Lung (tissue), 12 donors: ENCODE data around the gene FGD5. TPM values are rescaled to one million over a fixed set of nuclear protein-coding genes. Genes with fewer than 3 reads are reported as not detected.

Source experiments
- ATAC-seq: fragments of 200-7000 bp; cut with Tn5 transposase; one replicate; pipeline ENCODE4 v1.9.1; 2020; ENCODE audit warnings: moderate number of reproducible peaks; ENCODE audit not compliant: insufficient read depth, low FRiP score
- DNase-seq, 3 donors: peaks; one replicate each; pipeline ENCODE4 v3.0.0-alpha.2; 2013 to 2017
- H3K27ac ChIP-seq, 2 donors: one replicate each; pipeline ENCODE4 v1.5.1; 2013; ENCODE audit warnings: mild to moderate bottlenecking in 2 of 2, moderate library complexity in 2 of 2, control low read depth in 1 of 2, inconsistent platforms in 1 of 2, low read depth in 1 of 2, low read length in 1 of 2
- H3K27me3 ChIP-seq, 3 donors: one replicate each; pipeline ENCODE4 v1.5.1; 2013; ENCODE audit warnings: low read length in 2 of 3; ENCODE audit not compliant: control insufficient read depth in 3 of 3, insufficient read depth in 3 of 3
- H3K36me3 ChIP-seq, 4 donors: one replicate each; pipeline ENCODE4 v1.5.1; 2013; ENCODE audit warnings: low read length in 4 of 4, mild to moderate bottlenecking in 1 of 4, moderate library complexity in 1 of 4; ENCODE audit not compliant: control insufficient read depth in 4 of 4, insufficient read depth in 4 of 4
- H3K4me1 ChIP-seq, 5 donors: one replicate each; pipeline ENCODE4 v1.5.1; 2013; ENCODE audit warnings: low read length in 5 of 5, mild to moderate bottlenecking in 2 of 5, moderate library complexity in 1 of 5; ENCODE audit not compliant: control insufficient read depth in 5 of 5, insufficient read depth in 5 of 5
- H3K4me3 ChIP-seq: one replicate; pipeline ENCODE4 v1.5.1; 2013; ENCODE audit warnings: mild to moderate bottlenecking, control low read depth, moderate library complexity
- H3K9ac ChIP-seq, 2 donors: one replicate each; pipeline ENCODE4 v1.5.1; 2013; ENCODE audit warnings: low read length in 2 of 2, control low read depth in 1 of 2; ENCODE audit not compliant: insufficient read depth in 1 of 2
- H3K9me3 ChIP-seq, 4 donors: one replicate each; pipeline ENCODE4 v1.5.1; 2013; ENCODE audit warnings: low read length in 3 of 4, mild to moderate bottlenecking in 1 of 4, moderate library complexity in 1 of 4; ENCODE audit not compliant: control insufficient read depth in 4 of 4, insufficient read depth in 3 of 4
- CTCF ChIP-seq: IDR thresholded peaks from 2 replicates; pipeline ENCODE4 v1.5.1; 2012; ENCODE audit warnings: mild to moderate bottlenecking; ENCODE audit errors: control extremely low read depth, extremely low read depth
- WGBS, 2 donors: extraction: QIAGEN DNeasy Blood & Tissue Kit; methylation state at CpG; one replicate each; pipeline ENCODE4 v1.1.7; 2013; 5-methylcytosine and 5-hydroxymethylcytosine counted together
- polyA plus RNA-seq, 2 donors: library from polyadenylated mRNA; stranded (reverse); fragments of 200-250 nt; gene quantifications; one replicate each; pipeline ENCODE4 v1.2.1, GENCODE V29; 2013
- total RNA-seq, 2 donors: library from RNA; depleted of rRNA in 1 of 2; stranded (reverse); fragments of >200 nt in 1 of 2; gene quantifications; one replicate each; pipeline ENCODE4 v1.2.1, GENCODE V29; 2014 to 2021
- donor health status: control.
- donor health status: control.
- donor health status: Bipolar disorder and iron deficiency.
- donor health status: healthy.
- donor health status: DM: yes; HTN: yes; CAD: no.

FGD5 gene
- total and polyA plus RNA-seq, 4 donors, result 14.6 to 58.5 (median 32.2) TPM

GRCh38 chr3:14876921-14877333, 58.2 kb downstream of the FGD5 start:
- no peak overlapping the region for H3K4me3 ChIP-seq
- ATAC-seq (peak; percentile 61), DNase-seq (peak; percentile 39 to 62 (median 45))
- H3K9me3 ChIP-seq, result no peaks in the 10 kb centered on the region
- no peak for TF ChIP-seq CTCF
- 31 to 74% methylated on average over 12 of the region's 12 CpGs for WGBS, 2 donors
- no peak overlapping the region for H3K9ac ChIP-seq
- H3K27me3 ChIP-seq, result no peaks in the 10 kb centered on the region
- H3K27ac ChIP-seq, result peak overlapping the region; percentile 53 to 86
- H3K4me1 ChIP-seq, result peaks cover 0 to 22% (median 10%) of the 10 kb centered on the region in 5 donors
- H3K36me3 ChIP-seq, result peaks cover 0 to 2% (median 0%) of the 10 kb centered on the region in 4 donors

GRCh38 chr3:14877469-14877868, 58.7 kb downstream of the FGD5 start:
- H3K36me3 ChIP-seq, result peaks cover 0 to 2% (median 0%) of the 10 kb centered on the region in 4 donors
- H3K27me3 ChIP-seq, result no peaks in the 10 kb centered on the region
- no peak for DNase-seq
- WGBS, 2 donors, result 64 to 69% methylated on average over 7 of the region's 7 CpGs
- no peak for ATAC-seq
- TF ChIP-seq CTCF, result no peak
- no peak overlapping the region for H3K9ac ChIP-seq
- no peaks in the 10 kb centered on the region for H3K9me3 ChIP-seq
- H3K4me3 ChIP-seq, result no peak overlapping the region
- H3K4me1 ChIP-seq, result peaks cover 0 to 19% (median 8%) of the 10 kb centered on the region in 5 donors
- H3K27ac ChIP-seq, result peak overlapping the region; percentile 13 to 55

GRCh38 chr3:14879211-14879874, 60.6 kb downstream of the FGD5 start:
- Histone ChIP-seq H3K9ac (no peak overlapping the region), H3K27ac (peak overlapping the region in 1 of 2 donors; percentile 65), H3K4me3 (no peak overlapping the region), H3K4me1 (peaks cover 0 to 18% (median 0%) of the 10 kb centered on the region in 5 donors), H3K36me3 (peaks cover 0 to 2% (median under 1%) of the 10 kb centered on the region in 4 donors), H3K27me3 (no peaks in the 10 kb centered on the region), H3K9me3 (no peaks in the 10 kb centered on the region)
- DNase-seq (peak; percentile 46 to 69 (median 48)), ATAC-seq (no peak)
- TF ChIP-seq CTCF, result no peak
- WGBS, 2 donors, result 52 to 70% methylated on average over 12 of the region's 12 CpGs
